Adrenal gland (tissue), 12 donors: ENCODE measurements around the gene THSD4. TPM values are rescaled to one million over a fixed set of nuclear protein-coding genes. Genes with fewer than 3 reads are reported as not detected.
A peak's percentile ranks its signal among the peaks of the same experiment; 100 is the strongest.

ENCODE experiments used
- DNase-seq, 7 donors: peaks; one replicate each; pipeline ENCODE4 v3.0.0-alpha.2; 2019 to 2020
- H3K27ac ChIP-seq, 5 donors: fragments of 200-600 bp; sonication (generic) in 4 of 5; 1 replicate in 3 of 5; 2 replicates in 2 of 5; pipeline versions ENCODE4 v1.5.1 to v1.8.0; 2016 to 2020; ENCODE audit warnings: mild to moderate bottlenecking in 1 of 5
- H3K27me3 ChIP-seq: fragments of 200-600 bp; 2 replicates; pipeline ENCODE4 v1.8.0; 2021
- H3K36me3 ChIP-seq, 2 donors: fragments of 200-600 bp; replicated peaks in 1 of 2; 1 replicate in 1 of 2; 2 replicates in 1 of 2; pipeline versions ENCODE4 v1.5.1 to v1.8.0; 2018 to 2022
- H3K4me1 ChIP-seq, 2 donors: fragments of 200-600 bp; replicated peaks in 1 of 2; 1 replicate in 1 of 2; 2 replicates in 1 of 2; pipeline versions ENCODE4 v1.5.1 to v1.8.0; 2018 to 2021
- H3K4me3 ChIP-seq, 4 donors: fragments of 200-600 bp; sonication (generic) in 3 of 4; one replicate each; pipeline ENCODE4 v1.5.1; 2016 to 2018
- H3K9me3 ChIP-seq, 3 donors: fragments of 200-600 bp; sonication (generic) in 1 of 3; replicated peaks in 1 of 3; 1 replicate in 2 of 3; 2 replicates in 1 of 3; pipeline versions ENCODE4 v1.5.1 to v1.8.0; 2016 to 2021
- CTCF ChIP-seq, 6 experiments: fragments of 450-650 bp in 4 of 6; fragments of 200-600 bp in 2 of 6; sonication (generic) in 1 of 6; IDR thresholded peaks; 1 replicate in 5 of 6; 2 replicates in 1 of 6; pipeline versions ENCODE4 v1.5.1 to v1.8.0; 2016 to 2021; ENCODE audit warnings: antibody characterized with exemption in 6 of 6, mild to moderate bottlenecking in 2 of 6, moderate library complexity in 1 of 6
- POLR2A ChIP-seq, 2 donors: fragments of 450-650 bp; IDR thresholded peaks; one replicate each; pipeline ENCODE4 v1.6.1; 2017; ENCODE audit warnings: antibody characterized with exemption in 2 of 2, mild to moderate bottlenecking in 2 of 2, moderate library complexity in 1 of 2
- WGBS, 4 donors: extraction: QIAGEN DNeasy Blood & Tissue Kit in 2 of 4; methylation state at CpG; one replicate each; pipeline versions ENCODE4 v1.1.5 to v1.1.7; 2013 to 2017; 5-methylcytosine and 5-hydroxymethylcytosine counted together
- intact Hi-C, 2 donors: fragments of 100-400 bp; cut with DNase I; formaldehyde crosslinking; loops; one replicate each; pipeline versions ENCODE4 v1.14.1 to v1.15.0; 2022 to 2023
- polyA plus RNA-seq, 3 donors: library from polyadenylated mRNA; stranded (reverse); fragments of 200-250 nt in 2 of 3; fragments of 350-450 nt in 1 of 3; fragmentation: Illumina TruSeq in 1 of 3; extraction: RNeasy Lipid Tissue Mini Kit (QIAGEN cat#74804) in 1 of 3; gene quantifications; one replicate each; pipeline ENCODE4 v1.2.3, GENCODE V29; 2013 to 2014
- total RNA-seq, 9 donors: library from RNA; depleted of rRNA in 4 of 9; stranded (reverse); fragments of >200 nt in 4 of 9; fragments of 120-200 nt in 1 of 9; fragmentation: NEBNext Ultra II Directional in 1 of 9; extraction: Animal tissue kit (Norgen Biotek cat#: 25700) in 1 of 9; gene quantifications; one replicate each; pipeline versions ENCODE4 v1.1.0 to v1.2.4, GENCODE V29; 2013 to 2023
- donor health status: healthy with polysubstance abuse.
- donor health status: Bipolar disorder and iron deficiency.
- donor health status: DM: yes; HTN: yes; CAD: no.
- donor health status: DM: no; HTN: no; CAD: no.
- donor health status: DM: no; HTN: no; CAD: no.
- donor health status: DM: yes; HTN: yes; CAD: no.

The THSD4 gene
- total and polyA plus RNA-seq, 12 donors: 5.3 to 53.2 (median 23.2) TPM

- intact Hi-C loops: no loop called here
- Histone ChIP-seq H3K4me1 (peaks cover 12 to 14% of the 10 kb centered on the region in 2 donors), H3K27me3 (no peaks in the 10 kb centered on the region), H3K36me3 (no peaks in the 10 kb centered on the region), H3K9me3 (no peaks in the 10 kb centered on the region), H3K27ac (no peak overlapping the region), H3K4me3 (no peak overlapping the region)
- 81 to 89% (median 86%) methylated on average over 5 of the region's 5 CpGs for WGBS, 4 donors
- no peak for TF ChIP-seq CTCF (IDR thresholded peaks at IDR 0.05)
- no peak for TF ChIP-seq POLR2A (IDR thresholded peaks at IDR 0.05)
- no peak for DNase-seq
Observed at GRCh38 chr15:71455878-71456277, 340.6 kb downstream of the THSD4 start.

GRCh38 chr15:71456362-71456761 is 341.1 kb downstream of the THSD4 start:
- no peak for DNase-seq
- Histone ChIP-seq H3K27ac (no peak overlapping the region), H3K4me3 (no peak overlapping the region), H3K9me3 (no peaks in the 10 kb centered on the region), H3K27me3 (no peaks in the 10 kb centered on the region), H3K36me3 (no peaks in the 10 kb centered on the region), H3K4me1 (peaks cover 12 to 14% of the 10 kb centered on the region in 2 donors)
- no peak for TF ChIP-seq POLR2A (IDR thresholded peaks at IDR 0.05)
- TF ChIP-seq CTCF (IDR thresholded peaks at IDR 0.05): no peak
- intact Hi-C loops: no loop called here

GRCh38 chr15:71456811-71457210 is 341.5 kb downstream of the THSD4 start:
- Histone ChIP-seq H3K9me3 (no peaks in the 10 kb centered on the region), H3K36me3 (no peaks in the 10 kb centered on the region), H3K27ac (no peak overlapping the region), H3K4me1 (peaks cover 12 to 14% of the 10 kb centered on the region in 2 donors), H3K27me3 (no peaks in the 10 kb centered on the region), H3K4me3 (no peak overlapping the region)
- DNase-seq: no peak
- 93 to 100% (median 95%) methylated on average over 3 of the region's 3 CpGs for WGBS, 4 donors
- TF ChIP-seq CTCF (IDR thresholded peaks at IDR 0.05): no peak
- TF ChIP-seq POLR2A (IDR thresholded peaks at IDR 0.05): no peak
- intact Hi-C loops: no loop called here

GRCh38 chr15:71458089-71458660 is 342.9 kb downstream of the THSD4 start:
- Histone ChIP-seq H3K4me3 (no peak overlapping the region), H3K9me3 (no peaks in the 10 kb centered on the region), H3K27ac (peak overlapping the region in 3 of 5 donors; percentile 21 to 38 (median 37)), H3K4me1 (peaks cover 12 to 14% of the 10 kb centered on the region in 2 donors), H3K27me3 (no peaks in the 10 kb centered on the region), H3K36me3 (no peaks in the 10 kb centered on the region)
- WGBS, 4 donors: 53 to 59% (median 56%) methylated on average over 2 of the region's 2 CpGs
- no peak for DNase-seq
- intact Hi-C loops: no loop called here
- TF ChIP-seq POLR2A (IDR thresholded peaks at IDR 0.05) (no peak), CTCF (IDR thresholded peaks at IDR 0.05) (no peak)
